H1 (cell line): Measurements from ENCODE around the gene RDH14. TPM values are rescaled to one million over a fixed set of nuclear protein-coding genes. Genes with fewer than 3 reads are reported as not detected.

ENCODE experiments used
- CTCF ChIA-PET: fragments of 300-600 bp; sonication (Branson Sonifier 250); formaldehyde crosslinking; loops from one replicate; lab custom pipeline; 2021; ENCODE audit not compliant: partially characterized antibody; lab: Charles Lee
- POLR2A ChIA-PET: fragments of 300-600 bp; sonication (Branson Sonifier 250); formaldehyde crosslinking; loops from one replicate; lab custom pipeline; 2021; ENCODE audit warnings: inconsistent platforms; ENCODE audit not compliant: partially characterized antibody; lab: Charles Lee
- DNase-seq, 2 experiments: peaks; one replicate each; pipeline versions ENCODE4 v3.0.0 to v3.0.0-alpha.2; 2010 to 2022; ENCODE audit warnings: low spot score in 2 of 2, low read depth in 1 of 2, mixed read lengths in 1 of 2
- FAIRE-seq: peaks from 2 replicates; lab custom pipeline; 2011; peaks lifted over from hg19 to GRCh38; lab: Jason Lieb, UNC
- H2AFZ ChIP-seq: 2 replicates; pipeline ENCODE4 v1.8.1; 2012; ENCODE audit warnings: low read length, inconsistent platforms
- H2AK5ac ChIP-seq: 2 replicates; pipeline ENCODE4 v1.6.1; 2013; ENCODE audit warnings: low read depth, low read length
- H2BK120ac ChIP-seq: replicated peaks from 2 replicates; pipeline ENCODE3; 2013; ENCODE audit warnings: low read depth, low read length, inconsistent platforms
- H2BK12ac ChIP-seq: 2 replicates; pipeline ENCODE4 v1.6.1; 2013; ENCODE audit warnings: low read depth, low read length
- H2BK15ac ChIP-seq: 2 replicates; pipeline ENCODE4 v1.6.1; 2013; ENCODE audit warnings: low read length
- H2BK20ac ChIP-seq: 2 replicates; pipeline ENCODE4 v1.6.1; 2013; ENCODE audit warnings: low read length
- H2BK5ac ChIP-seq: 2 replicates; pipeline ENCODE4 v1.6.1; 2013; ENCODE audit warnings: low read depth, low read length
- H3K14ac ChIP-seq: 2 replicates; pipeline ENCODE4 v1.6.1; 2013; ENCODE audit warnings: inconsistent platforms; ENCODE audit not compliant: insufficient read length
- H3K18ac ChIP-seq: 2 replicates; pipeline ENCODE4 v1.6.1; 2013; ENCODE audit warnings: low read length; ENCODE audit errors: extremely low read depth
- H3K23ac ChIP-seq: 2 replicates; pipeline ENCODE4 v1.6.1; 2013; ENCODE audit warnings: inconsistent platforms; ENCODE audit not compliant: insufficient read length
- H3K23me2 ChIP-seq: 2 replicates; pipeline ENCODE4 v1.6.1; 2013; ENCODE audit warnings: low read depth, low read length
- H3K27ac ChIP-seq: 2 replicates; pipeline ENCODE4 v1.6.1; 2011; ENCODE audit warnings: low read depth, low read length, inconsistent platforms
- H3K27me3 ChIP-seq, 4 experiments: replicated peaks in 1 of 4; 1 replicate in 1 of 4; 2 replicates in 3 of 4; pipeline versions ENCODE4 v1.6.1 to v1.8.1; 2011 to 2013; ENCODE audit warnings: low read length in 3 of 4, mild to moderate bottlenecking in 3 of 4, inconsistent platforms in 2 of 4, mixed read lengths in 2 of 4, moderate library complexity in 1 of 4; ENCODE audit not compliant: control insufficient read depth in 3 of 4, insufficient read depth in 3 of 4; ENCODE audit errors: extremely low read depth in 1 of 4
- H3K36me3 ChIP-seq, 4 experiments: 2 replicates each; pipeline versions ENCODE4 v1.6.1 to v1.8.1; 2011 to 2013; ENCODE audit warnings: mild to moderate bottlenecking in 4 of 4, low read length in 3 of 4, moderate library complexity in 2 of 4, control low read depth in 1 of 4, inconsistent platforms in 1 of 4; ENCODE audit not compliant: insufficient read depth in 4 of 4, control insufficient read depth in 2 of 4
- H3K4ac ChIP-seq: replicated peaks from 2 replicates; pipeline ENCODE3; 2013; ENCODE audit warnings: low read length, low read depth, mixed read lengths, inconsistent platforms; ENCODE audit not compliant: insufficient read length
- H3K4me1 ChIP-seq, 4 experiments: replicated peaks in 1 of 4; 1 replicate in 1 of 4; 2 replicates in 3 of 4; pipeline versions ENCODE4 v1.6.1 to v1.8.1; 2011 to 2013; ENCODE audit warnings: low read length in 3 of 4, inconsistent platforms in 2 of 4, mixed read lengths in 1 of 4; ENCODE audit not compliant: insufficient read depth in 4 of 4, control insufficient read depth in 3 of 4
- H3K4me2 ChIP-seq, 2 experiments: 2 replicates each; pipeline versions ENCODE4 v1.6.1 to v1.8.1; 2011 to 2013; ENCODE audit warnings: low read depth in 2 of 2, low read length in 2 of 2, control low read depth in 1 of 2, inconsistent platforms in 1 of 2, mild to moderate bottlenecking in 1 of 2; ENCODE audit not compliant: insufficient read depth in 1 of 2
- H3K4me3 ChIP-seq, 4 experiments: fragments of 200-600, 300-600 bp in 1 of 4; sonication (generic), shearing (Covaris generic), sonication (Bioruptor Twin) in 1 of 4; 2 replicates each; pipeline versions ENCODE4 v1.5.1 to v1.8.1; 2011 to 2016; ENCODE audit warnings: low read length in 4 of 4, low read depth in 3 of 4, control low read depth in 2 of 4, inconsistent platforms in 2 of 4, mild to moderate bottlenecking in 2 of 4, mixed read lengths in 1 of 4, moderate library complexity in 1 of 4; ENCODE audit not compliant: insufficient read depth in 2 of 4; ENCODE audit errors: extremely low read depth in 1 of 4
- H3K56ac ChIP-seq: replicated peaks from 2 replicates; pipeline ENCODE3; 2013; ENCODE audit warnings: low read depth, mild to moderate bottlenecking, mixed read lengths, low read length, inconsistent platforms; ENCODE audit not compliant: insufficient read length
- H3K79me1 ChIP-seq: 2 replicates; pipeline ENCODE4 v1.6.1; 2013; ENCODE audit warnings: low read depth, low read length, control low read depth
- H3K79me2 ChIP-seq, 2 experiments: 2 replicates each; pipeline versions ENCODE4 v1.6.1 to v1.8.1; 2012 to 2013; ENCODE audit warnings: low read length in 2 of 2, mild to moderate bottlenecking in 2 of 2, inconsistent platforms in 1 of 2; ENCODE audit not compliant: insufficient read depth in 2 of 2, control insufficient read depth in 1 of 2
- H3K9ac ChIP-seq, 4 experiments: replicated peaks in 1 of 4; 1 replicate in 1 of 4; 2 replicates in 3 of 4; pipeline versions ENCODE4 v1.6.1 to v1.8.1; 2011 to 2013; ENCODE audit warnings: low read depth in 3 of 4, low read length in 3 of 4, control low read depth in 2 of 4, mild to moderate bottlenecking in 2 of 4, moderate library complexity in 2 of 4, inconsistent platforms in 1 of 4; ENCODE audit errors: extremely low read depth in 1 of 4
- H3K9me3 ChIP-seq, 2 experiments: 2 replicates each; pipeline versions ENCODE4 v1.6.1 to v1.8.1; 2012 to 2013; ENCODE audit warnings: mild to moderate bottlenecking in 2 of 2, moderate library complexity in 2 of 2, control low read depth in 1 of 2, inconsistent platforms in 1 of 2, low read depth in 1 of 2, low read length in 1 of 2, mixed read lengths in 1 of 2; ENCODE audit not compliant: insufficient read depth in 2 of 2
- H4K20me1 ChIP-seq, 2 experiments: replicated peaks in 1 of 2; 2 replicates each; pipeline versions ENCODE3 to v1.8.1; 2011 to 2013; ENCODE audit warnings: inconsistent platforms in 2 of 2, low read length in 2 of 2, mild to moderate bottlenecking in 1 of 2; ENCODE audit not compliant: insufficient read depth in 2 of 2, control insufficient read depth in 1 of 2
- H4K5ac ChIP-seq: 2 replicates; pipeline ENCODE4 v1.6.1; 2013; ENCODE audit warnings: low read length, low read depth, mixed read lengths, inconsistent platforms; ENCODE audit not compliant: insufficient read length
- H4K8ac ChIP-seq: 2 replicates; pipeline ENCODE4 v1.8.0; 2013; ENCODE audit warnings: mild to moderate bottlenecking, moderate library complexity, low read length, inconsistent platforms; ENCODE audit not compliant: insufficient read depth; ENCODE audit errors: extremely low read depth
- H4K91ac ChIP-seq: replicated peaks from 2 replicates; pipeline ENCODE3; 2013; ENCODE audit warnings: low read length, mixed read lengths, inconsistent platforms; ENCODE audit not compliant: insufficient read length
- BACH1 ChIP-seq: IDR thresholded peaks from 2 replicates; pipeline ENCODE4 v1.6.1; 2012; ENCODE audit warnings: low read length, improper control_type of control experiment
- KDM1A ChIP-seq: fragments of 200-600, 300-600 bp; sonication (generic); IDR thresholded peaks from 2 replicates; pipeline ENCODE4 v1.7.1; 2016; ENCODE audit warnings: mild to moderate bottlenecking, low read length, borderline replicate concordance
- RNF2 ChIP-seq: fragments of 200-900, 300-1000 bp; sonication (generic); IDR thresholded peaks from 2 replicates; pipeline ENCODE4 v1.7.1; 2016; ENCODE audit warnings: borderline replicate concordance, low read depth, mild to moderate bottlenecking, antibody characterized with exemption, low read length; ENCODE audit not compliant: poor library complexity, severe bottlenecking; ENCODE audit errors: missing control alignments
- SP4 ChIP-seq: IDR thresholded peaks from 2 replicates; pipeline ENCODE4 v1.6.1; 2012; ENCODE audit warnings: low read length, inconsistent platforms
- TBP ChIP-seq: IDR thresholded peaks from 2 replicates; pipeline ENCODE4 v1.6.1; 2011; ENCODE audit warnings: low read depth, low read length, improper control_type of control experiment
- WGBS, 2 experiments: shearing (Covaris generic) in 1 of 2; methylation state at CpG; one replicate each; pipeline versions ENCODE4 v1.1.6 to v1.1.7; 2013 to 2015; ENCODE audit warnings: low lambda C conversion rate in 2 of 2, mixed read lengths in 2 of 2, inconsistent platforms in 1 of 2, low coverage in 1 of 2, missing lambda C conversion rate in 1 of 2; ENCODE audit not compliant: insufficient replicate concordance in 2 of 2, insufficient coverage in 1 of 2, insufficient read length in 1 of 2; ENCODE audit errors: extremely low coverage in 1 of 2, missing lambda C conversion rate in 1 of 2; 5-methylcytosine and 5-hydroxymethylcytosine counted together
- polyA plus RNA-seq, 7 experiments: library from polyadenylated mRNA; depleted of rRNA in 3 of 7; stranded (reverse) in 5 of 7; unstranded in 2 of 7; fragments of >200 nt in 5 of 7; fragments of 200-250 nt in 2 of 7; gene quantifications; 1 replicate in 5 of 7; 2 replicates in 1 of 7; 4 replicates in 1 of 7; pipeline versions ENCODE4 v1.2.1 to v1.2.3, GENCODE V29; 2011 to 2013; ENCODE audit warnings: missing spikeins in 2 of 7, mixed read lengths in 2 of 7
- total RNA-seq: library from RNA; stranded (reverse); fragmentation: NEBNext Ultra II Directional; extraction: Animal tissue kit (Norgen Biotek cat#: 25700); gene quantifications from 2 replicates; pipeline ENCODE4 v1.2.1, GENCODE V29; 2021
- TF ChIP-seq, protein P1 (sequence below): IDR thresholded peaks from 2 replicates; pipeline ENCODE4 v1.6.1; 2012; ENCODE audit warnings: inconsistent platforms

The RDH14 gene
- total and polyA plus RNA-seq, 2 of the 8 experiments (the other 6 are each of a cell fraction or from before 2014, with no cell fraction given): 14.7 to 23.6 TPM

GRCh38 chr2:18546567-18546966 lies 13.9 kb downstream of the RDH14 start:
- FAIRE-seq: no peak
- H3K14ac ChIP-seq: no peak overlapping the region
- POLR2A ChIA-PET: no interaction called here

More at GRCh38 chr2:18546567-18546966, 13.9 kb downstream of the RDH14 start:
- Histone ChIP-seq H3K79me1 (no peaks in the 10 kb centered on the region), H3K23ac (no peak overlapping the region), H3K36me3 (no peaks in the 10 kb centered on the region), H3K9ac (no peak overlapping the region), H2AK5ac (no peak overlapping the region), H4K8ac (no peak overlapping the region), H3K18ac (no peak overlapping the region), H2BK15ac (no peak overlapping the region), H2BK5ac (no peak overlapping the region), H3K4ac (no peak overlapping the region), H4K91ac (no peak overlapping the region), H2BK12ac (no peak overlapping the region), H4K20me1 (no peaks in the 10 kb centered on the region), H3K9me3 (no peaks in the 10 kb centered on the region), H3K4me2 (no peak overlapping the region; a peak in 1 of 4 replicates), H2BK20ac (no peak overlapping the region), H3K79me2 (no peaks in the 10 kb centered on the region), H3K4me3 (no peak overlapping the region), H3K27me3 (no peaks in the 10 kb centered on the region), H3K4me1 (peaks cover 0 to 5% (median 1%) of the 10 kb centered on the region in 4 experiments; a peak in 4 of 7 replicates), H3K23me2 (no peaks in the 10 kb centered on the region), H3K27ac (no peak overlapping the region), H2AFZ (no peak overlapping the region), H3K56ac (no peak overlapping the region), H2BK120ac (no peak overlapping the region), H4K5ac (no peak overlapping the region)
- CTCF ChIA-PET: no interaction called here
- TF ChIP-seq, protein P1, sequence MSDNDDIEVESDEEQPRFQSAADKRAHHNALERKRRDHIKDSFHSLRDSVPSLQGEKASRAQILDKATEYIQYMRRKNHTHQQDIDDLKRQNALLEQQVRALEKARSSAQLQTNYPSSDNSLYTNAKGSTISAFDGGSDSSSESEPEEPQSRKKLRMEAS: no peak
- no peak for TF ChIP-seq SP4
- TF ChIP-seq RNF2: no peak
- no peak for TF ChIP-seq BACH1
- no peak for TF ChIP-seq TBP
- no peak for TF ChIP-seq KDM1A
- DNase-seq: no peak
- WGBS, 2 experiments: 84% methylated on average over 2 of the region's 2 CpGs; no CpG with 5 or more reads in 1 of the 2 experiments
